Heart left ventricle (tissue), 13 donors: ENCODE results near the gene FXYD3.

Experiments used
- POLR2A ChIP-seq, 2 donors: fragments of 450-650 bp; IDR thresholded peaks; one replicate each; pipeline ENCODE4 v1.6.1; 2017; ENCODE audit warnings: antibody characterized with exemption in 2 of 2, mild to moderate bottlenecking in 2 of 2, moderate library complexity in 2 of 2
- TF ChIP-seq, protein P1 (sequence below), 12 donors: fragments of 200-600 bp; sonication (generic) in 4 of 12; IDR thresholded peaks; one replicate each; pipeline versions ENCODE4 v1.5.0 to v1.8.0; 2018 to 2022; ENCODE audit warnings: antibody characterized with exemption in 12 of 12, mild to moderate bottlenecking in 5 of 12
- donor health status: ischemic (EF 13 %, LVEDD 7.1; RV severe dilation, severe dysfunction).
- donor health status: DM: no; HTN: yes; CAD: no.
- donor health status: DM: no; HTN: no; CAD: no.
- donor health status: ischemic (EF 25% LVEDD 6.9; RV normal size, moderate dysfunction).
- donor health status: ischemic (EF 25% LVEDD 5.7; RV mildly dilated, moderate dysfunction).
- donor health status: ischemic (EF 35%, LVEDD 5.7; RV mildly dilated, moderate dysfunction).
- donor health status: nonischemic (EF 11% LVEDD 7.7; RV severe dilation, severe dysfunction).
- donor health status: DM: yes; HTN: yes; CAD: no.
- donor health status: PGD.
- donor health status: ischemic (EF 29% LVEDD 5.4; RV normal size, mild dysfunction).
- donor health status: nonischemic (EF 23%, LVEDD 6.1; RV moderate dilation, normal function).

DNA sequence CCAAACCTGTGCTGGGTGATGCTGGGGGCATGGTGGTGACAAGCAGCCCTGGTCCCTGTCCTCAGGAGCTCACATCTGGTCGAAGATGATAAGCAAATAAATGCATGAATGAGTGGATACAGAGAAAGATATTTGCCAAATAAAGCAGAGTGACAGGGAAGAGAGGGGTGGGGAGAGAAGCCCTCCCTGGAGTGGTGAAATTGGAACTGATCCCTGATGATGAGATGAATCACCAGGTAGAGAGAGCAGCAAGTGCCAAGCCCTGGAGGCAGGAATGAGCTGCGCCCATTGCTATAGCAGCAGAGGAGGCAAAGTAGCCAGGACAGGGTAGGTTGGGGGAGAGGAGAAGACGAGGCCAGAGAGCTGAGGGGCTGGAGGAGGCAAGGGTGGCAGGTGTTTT, 52.6 kb downstream of the FXYD3 start:
- TF ChIP-seq, protein P1, sequence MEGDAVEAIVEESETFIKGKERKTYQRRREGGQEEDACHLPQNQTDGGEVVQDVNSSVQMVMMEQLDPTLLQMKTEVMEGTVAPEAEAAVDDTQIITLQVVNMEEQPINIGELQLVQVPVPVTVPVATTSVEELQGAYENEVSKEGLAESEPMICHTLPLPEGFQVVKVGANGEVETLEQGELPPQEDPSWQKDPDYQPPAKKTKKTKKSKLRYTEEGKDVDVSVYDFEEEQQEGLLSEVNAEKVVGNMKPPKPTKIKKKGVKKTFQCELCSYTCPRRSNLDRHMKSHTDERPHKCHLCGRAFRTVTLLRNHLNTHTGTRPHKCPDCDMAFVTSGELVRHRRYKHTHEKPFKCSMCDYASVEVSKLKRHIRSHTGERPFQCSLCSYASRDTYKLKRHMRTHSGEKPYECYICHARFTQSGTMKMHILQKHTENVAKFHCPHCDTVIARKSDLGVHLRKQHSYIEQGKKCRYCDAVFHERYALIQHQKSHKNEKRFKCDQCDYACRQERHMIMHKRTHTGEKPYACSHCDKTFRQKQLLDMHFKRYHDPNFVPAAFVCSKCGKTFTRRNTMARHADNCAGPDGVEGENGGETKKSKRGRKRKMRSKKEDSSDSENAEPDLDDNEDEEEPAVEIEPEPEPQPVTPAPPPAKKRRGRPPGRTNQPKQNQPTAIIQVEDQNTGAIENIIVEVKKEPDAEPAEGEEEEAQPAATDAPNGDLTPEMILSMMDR (IDR thresholded peaks at IDR 0.05), result no peak
- TF ChIP-seq POLR2A (IDR thresholded peaks at IDR 0.05), result no peak
